Glutamatergic neuron (in vitro differentiated cells): Measurements from ENCODE around the gene FOXE3. TPM values are rescaled to one million over a fixed set of nuclear protein-coding genes. Genes with fewer than 3 reads are reported as not detected.
A peak's percentile ranks its signal among the peaks of the same experiment; 100 is the strongest.

Experiments
- DNase-seq: peaks from one replicate; pipeline ENCODE4 v3.0.0; 2022
- H3K27ac Mint-ChIP-seq: one replicate; pipeline ENCODE4 v1.8.0; 2020; ENCODE audit warnings: mild to moderate bottlenecking, mixed read lengths, inconsistent platforms; ENCODE audit not compliant: unreplicated experiment
- H3K27me3 Mint-ChIP-seq: one replicate; pipeline ENCODE4 v1.8.0; 2020; ENCODE audit warnings: mild to moderate bottlenecking, moderate library complexity, mixed read lengths, inconsistent platforms; ENCODE audit not compliant: unreplicated experiment
- H3K36me3 Mint-ChIP-seq: one replicate; pipeline ENCODE4 v1.8.0; 2020; ENCODE audit warnings: mild to moderate bottlenecking, mixed read lengths, inconsistent platforms; ENCODE audit not compliant: unreplicated experiment
- H3K4me1 Mint-ChIP-seq: one replicate; pipeline ENCODE4 v1.8.0; 2020; ENCODE audit warnings: mild to moderate bottlenecking, low read depth, mixed read lengths, inconsistent platforms; ENCODE audit not compliant: unreplicated experiment
- H3K4me3 Mint-ChIP-seq: one replicate; pipeline ENCODE4 v1.8.0; 2020; ENCODE audit warnings: mild to moderate bottlenecking, mixed read lengths, inconsistent platforms; ENCODE audit not compliant: unreplicated experiment
- H3K9me3 Mint-ChIP-seq: one replicate; pipeline ENCODE4 v1.8.0; 2020; ENCODE audit warnings: mild to moderate bottlenecking, moderate library complexity, mixed read lengths, inconsistent platforms; ENCODE audit not compliant: unreplicated experiment
- CTCF ChIP-seq: fragments of 200-600 bp; sonication (generic); IDR thresholded peaks from one replicate; pipeline ENCODE4 v1.5.0; 2021; ENCODE audit not compliant: partially characterized antibody, unreplicated experiment
- total RNA-seq: library from RNA; stranded (reverse); fragmentation: NEBNext Ultra II Directional; extraction: Animal tissue kit (Norgen Biotek cat#: 25700); gene quantifications from one replicate; pipeline ENCODE4 v1.2.1, GENCODE V29; 2021; ENCODE audit not compliant: unreplicated experiment

FOXE3 gene
- total RNA-seq, 1 donor from 2014 or later: not detected

- Mint-ChIP-seq H3K27me3 (peaks cover 30% of the 10 kb centered on the region), H3K36me3 (no peaks in the 10 kb centered on the region), H3K9me3 (peaks cover 8% of the 10 kb centered on the region), H3K4me1 (no peaks in the 10 kb centered on the region), H3K4me3 (peak overlapping the region; percentile 17), H3K27ac (no peak overlapping the region)
- TF ChIP-seq CTCF: no peak
- DNase-seq: no peak
These were observed 1.3 kb downstream of the FOXE3 start for GRCh38 chr1:47417170-47418044.

- H3K4me1 Mint-ChIP-seq: no peaks in the 10 kb centered on the region
- H3K27ac Mint-ChIP-seq: no peak overlapping the region
- no peak overlapping the region for H3K4me3 Mint-ChIP-seq
- DNase-seq: no peak
- no peaks in the 10 kb centered on the region for H3K36me3 Mint-ChIP-seq
- H3K9me3 Mint-ChIP-seq: peaks cover 8% of the 10 kb centered on the region
- H3K27me3 Mint-ChIP-seq: peaks cover 30% of the 10 kb centered on the region
- no peak for TF ChIP-seq CTCF
These were observed 2.0 kb downstream of the FOXE3 start for GRCh38 chr1:47418122-47418521.

- DNase-seq: no peak
- peaks cover 8% of the 10 kb centered on the region for H3K9me3 Mint-ChIP-seq
- peaks cover 33% of the 10 kb centered on the region for H3K27me3 Mint-ChIP-seq
- no peaks in the 10 kb centered on the region for H3K36me3 Mint-ChIP-seq
- TF ChIP-seq CTCF: no peak
- no peak overlapping the region for H3K27ac Mint-ChIP-seq
- no peaks in the 10 kb centered on the region for H3K4me1 Mint-ChIP-seq
- no peak overlapping the region for H3K4me3 Mint-ChIP-seq
These were observed 2.7 kb downstream of the FOXE3 start for GRCh38 chr1:47418681-47419325.

DNA sequence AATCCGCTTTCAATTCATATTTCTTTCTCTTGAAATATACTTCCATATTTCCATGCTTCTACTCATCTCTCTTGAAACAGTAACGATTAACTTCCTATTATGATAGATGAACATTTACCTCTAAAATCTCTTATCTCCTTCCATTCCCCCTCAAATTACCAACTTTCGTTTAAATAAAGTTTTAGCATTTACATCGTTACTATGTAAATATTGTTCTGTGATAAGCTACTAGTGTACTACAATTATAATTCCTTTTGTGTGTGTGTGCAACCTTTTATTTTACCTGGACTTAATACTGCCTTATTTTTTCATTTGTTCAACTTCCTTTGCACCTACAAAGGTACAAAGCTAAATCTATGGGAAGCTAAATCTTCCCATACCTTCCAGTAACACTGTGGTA, 4.5 kb downstream of the FOXE3 start:
- Mint-ChIP-seq H3K4me1 (no peaks in the 10 kb centered on the region), H3K27me3 (peaks cover 27% of the 10 kb centered on the region)
- TF ChIP-seq CTCF: no peak

DNA sequence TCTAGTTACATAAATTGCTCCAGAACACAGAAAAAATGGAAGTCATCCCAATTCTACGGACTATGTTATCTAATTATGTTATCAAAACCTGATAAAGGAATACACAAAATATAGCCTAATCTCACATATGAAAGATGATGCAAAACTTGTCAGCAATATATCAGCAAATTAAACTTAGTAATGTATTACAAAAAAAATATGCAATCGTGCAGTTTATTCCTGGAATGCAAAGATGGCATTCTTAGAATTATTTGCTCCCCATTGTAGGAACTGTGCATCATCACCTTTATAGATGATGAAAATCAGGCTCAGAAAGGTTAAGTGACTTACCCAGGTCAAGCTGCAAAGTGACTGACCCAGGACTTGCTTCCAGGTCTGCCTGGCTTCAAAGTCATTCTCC, 7.8 kb downstream of the FOXE3 start:
- Mint-ChIP-seq H3K9me3 (no peaks in the 10 kb centered on the region), H3K4me3 (no peak overlapping the region), H3K27ac (no peak overlapping the region), H3K27me3 (peaks cover 11% of the 10 kb centered on the region), H3K36me3 (no peaks in the 10 kb centered on the region), H3K4me1 (peaks cover 2% of the 10 kb centered on the region)
- DNase-seq: no peak
- TF ChIP-seq CTCF: no peak

More for the DNA sequence above, 4.5 kb downstream of the FOXE3 start:
- Mint-ChIP-seq H3K4me3 (no peak overlapping the region), H3K9me3 (peaks cover 6% of the 10 kb centered on the region), H3K27ac (no peak overlapping the region), H3K36me3 (no peaks in the 10 kb centered on the region)
- DNase-seq: no peak
